Measurements from ENCODE around the gene CMIP. TPM values are rescaled to one million over a fixed set of nuclear protein-coding genes. Genes with fewer than 3 reads are reported as not detected.

Gene CMIP
- total RNA-seq, 5 donors from 2014 or later (not counting 1 experiment from before 2014, with no cell fraction given) = 39.8 to 55.9 (median 42.6) TPM

DNA sequence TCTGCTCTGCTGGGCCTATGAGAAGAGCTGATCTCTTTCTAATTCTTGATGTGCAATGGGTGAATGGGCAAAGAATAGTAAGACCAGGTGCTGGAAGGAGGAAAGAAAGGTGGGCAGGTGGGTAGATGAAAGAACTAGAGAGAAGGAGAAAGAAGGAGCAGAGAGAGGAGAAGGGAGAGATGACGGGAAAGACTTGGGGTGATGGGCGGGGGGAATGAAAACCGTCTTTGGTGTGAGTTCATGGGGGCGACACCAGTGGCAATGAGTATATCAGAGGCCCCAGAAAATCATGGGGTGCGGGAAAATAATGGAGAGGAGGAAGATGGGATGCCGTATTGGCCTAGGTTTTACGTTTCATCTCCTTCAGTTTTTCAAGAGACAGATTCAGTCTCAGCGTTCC lies 205.7 kb downstream of the CMIP start:
- peaks cover 8% of the 10 kb centered on the region for H3K36me3 Mint-ChIP-seq
- no peak for ATAC-seq (replicated peaks in 1 of 4)
- H3K4me3 Mint-ChIP-seq = no peak overlapping the region

DNA sequence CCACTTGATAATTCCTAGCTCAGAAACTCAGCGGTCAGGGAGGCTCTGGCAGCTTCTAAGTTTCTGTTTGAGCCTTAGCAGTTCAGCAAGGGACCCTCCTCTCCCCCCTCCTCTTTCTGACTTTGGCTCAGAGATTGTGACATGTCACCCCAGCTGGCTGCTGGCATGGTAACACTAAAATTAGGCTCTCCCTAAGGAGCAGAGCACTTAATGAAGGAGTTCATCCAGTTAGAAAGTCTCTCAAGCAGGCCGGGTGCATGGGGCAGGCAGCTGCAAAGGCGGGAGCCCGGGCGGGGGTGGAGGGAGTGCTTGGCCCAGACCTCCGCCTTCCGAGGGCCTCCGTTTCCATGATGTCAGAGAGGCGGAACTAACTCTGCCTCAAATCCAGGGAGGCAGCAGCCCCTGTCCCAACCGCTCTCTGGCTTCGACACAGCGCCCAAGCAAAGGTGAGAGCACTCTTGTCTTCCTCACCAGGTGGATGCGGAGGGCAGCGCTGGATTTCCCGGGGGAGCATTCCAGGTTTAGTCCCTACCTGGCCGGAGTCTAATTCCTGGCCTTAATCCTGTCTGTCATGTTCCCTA lies 206.5 kb downstream of the CMIP start:
- Histone ChIP-seq H3K9me3 (no peaks in the 10 kb centered on the region), H3K27ac (ENCODE audit: low read length) (no peak overlapping the region), H3K4me1 (ENCODE audit: control insufficient read depth in 1 of 2, extremely low read depth in 1 of 2, insufficient read depth in 2 of 2, low read length in 2 of 2) (no peaks in the 10 kb centered on the region), H3K27me3 (replicated peaks in 1 of 2; ENCODE audit: control insufficient read depth in 2 of 2, extremely low read depth in 1 of 2, insufficient read depth in 2 of 2, low read length in 1 of 2) (no peaks in the 10 kb centered on the region), H3K36me3 (ENCODE audit: control insufficient read depth in 2 of 2, extremely low read depth in 1 of 2, insufficient read depth in 1 of 2, low read length in 1 of 2) (peaks cover 4 to 30% of the 10 kb centered on the region in 2 donors), H3K4me3 (ENCODE audit: control insufficient read depth in 1 of 2, extremely low read depth in 1 of 2, low read length in 1 of 2) (no peak overlapping the region)
- ATAC-seq (replicated peaks in 1 of 4) (no peak), DNase-seq (no peak)
- POLR2A ChIA-PET = no interaction called here
- Mint-ChIP-seq H3K9me3 (no peaks in the 10 kb centered on the region), H3K4me3 (no peak overlapping the region), H3K27me3 (no peaks in the 10 kb centered on the region), H3K36me3 (peaks cover 8% of the 10 kb centered on the region), H3K4me1 (peaks cover 3 to 13% (median 8%) of the 10 kb centered on the region in 3 donors), H3K27ac (no peak overlapping the region)
- 92% methylated on average over 16 of the region's 16 CpGs for WGBS (ENCODE audit: insufficient coverage)
- CTCF ChIA-PET = interaction anchor here in 1 of 2 donors (0.6 kb wide), 1 partner anchor 1734 kb away, joined by 3 read pairs; no protein-coding TSS in a partner anchor

More for the DNA sequence above, 205.7 kb downstream of the CMIP start:
- Histone ChIP-seq H3K4me1 (ENCODE audit: control insufficient read depth in 1 of 2, extremely low read depth in 1 of 2, insufficient read depth in 2 of 2, low read length in 2 of 2) (peaks cover 0 to 2% of the 10 kb centered on the region in 2 experiments), H3K27ac (ENCODE audit: low read length) (no peak overlapping the region), H3K9me3 (no peaks in the 10 kb centered on the region), H3K27me3 (replicated peaks in 1 of 2; ENCODE audit: control insufficient read depth in 2 of 2, extremely low read depth in 1 of 2, insufficient read depth in 2 of 2, low read length in 1 of 2) (no peaks in the 10 kb centered on the region), H3K36me3 (ENCODE audit: control insufficient read depth in 2 of 2, extremely low read depth in 1 of 2, insufficient read depth in 1 of 2, low read length in 1 of 2) (peaks cover 7 to 29% of the 10 kb centered on the region in 2 donors), H3K4me3 (ENCODE audit: control insufficient read depth in 1 of 2, extremely low read depth in 1 of 2, low read length in 1 of 2) (no peak overlapping the region)
- no peak for DNase-seq
- 96% methylated on average over 8 of the region's 8 CpGs for WGBS (ENCODE audit: insufficient coverage)
- POLR2A ChIA-PET = no interaction called here
- peaks cover 3 to 14% (median 13%) of the 10 kb centered on the region in 3 donors for H3K4me1 Mint-ChIP-seq
- peaks cover 0 to 4% (median 0%) of the 10 kb centered on the region in 3 donors for H3K9me3 Mint-ChIP-seq
- CTCF ChIA-PET = interaction anchor here in 1 of 2 donors (0.6 kb wide), 1 partner anchor 1733 kb away, joined by 3 read pairs; no protein-coding TSS in a partner anchor
- H3K27me3 Mint-ChIP-seq = no peaks in the 10 kb centered on the region
- H3K27ac Mint-ChIP-seq = no peak overlapping the region

DNA sequence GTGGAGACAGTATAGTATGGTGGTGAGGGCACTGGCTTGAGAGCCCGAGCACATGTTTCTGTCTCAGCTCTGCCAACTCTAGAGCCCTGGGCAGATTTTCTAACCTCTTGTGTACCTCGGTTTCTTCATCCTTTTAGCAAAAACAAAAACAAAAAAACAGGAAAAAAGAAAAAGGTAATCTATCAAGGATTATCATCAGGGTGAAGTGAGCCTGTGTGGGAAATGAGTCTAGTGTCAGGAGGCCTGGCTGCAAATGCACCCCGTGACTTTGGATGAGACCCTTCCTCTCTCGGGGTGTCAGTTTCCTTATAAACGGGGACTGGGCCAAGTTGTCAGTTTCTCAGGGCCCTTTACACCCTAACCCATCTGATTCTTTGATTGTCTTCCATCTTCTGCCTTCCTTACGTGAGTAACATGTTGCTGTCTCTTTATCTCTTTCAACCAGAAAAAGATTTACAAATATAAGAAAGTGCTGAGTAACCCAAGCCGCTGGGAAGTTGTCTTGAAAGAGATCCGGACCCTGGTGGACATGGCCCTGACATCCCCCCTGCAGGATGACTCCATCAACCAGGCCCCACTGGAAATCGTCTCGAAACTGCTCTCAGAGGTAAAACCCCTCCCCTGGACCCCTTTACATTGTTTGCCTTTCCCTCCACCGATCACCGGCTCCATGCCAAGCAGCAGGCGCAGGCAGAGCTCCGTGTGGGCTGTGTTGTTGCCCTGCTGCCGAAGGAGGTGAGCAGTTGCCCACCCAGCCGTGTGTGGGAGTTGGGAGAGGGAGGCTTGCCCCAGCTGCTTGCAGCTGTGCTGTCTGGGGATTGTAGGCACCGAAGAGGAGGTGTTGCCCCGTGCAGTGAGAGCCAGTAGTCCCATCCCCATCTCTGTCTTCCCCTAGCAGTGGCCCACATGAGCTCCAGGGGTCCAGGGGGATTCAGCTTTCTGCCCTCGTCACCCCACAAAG lies 207.4 kb downstream of the CMIP start:
- Mint-ChIP-seq H3K4me3 (no peak overlapping the region), H3K27me3 (no peaks in the 10 kb centered on the region), H3K27ac (peak overlapping the region in 1 of 2 donors; percentile 11), H3K9me3 (no peaks in the 10 kb centered on the region), H3K4me1 (peaks cover 2 to 11% (median 7%) of the 10 kb centered on the region in 3 donors), H3K36me3 (peaks cover 8% of the 10 kb centered on the region)
- Histone ChIP-seq H3K36me3 (ENCODE audit: control insufficient read depth in 2 of 2, extremely low read depth in 1 of 2, insufficient read depth in 1 of 2, low read length in 1 of 2) (peaks cover 4 to 30% of the 10 kb centered on the region in 2 donors), H3K27me3 (replicated peaks in 1 of 2; ENCODE audit: control insufficient read depth in 2 of 2, extremely low read depth in 1 of 2, insufficient read depth in 2 of 2, low read length in 1 of 2) (no peaks in the 10 kb centered on the region), H3K4me3 (ENCODE audit: control insufficient read depth in 1 of 2, extremely low read depth in 1 of 2, low read length in 1 of 2) (no peak overlapping the region), H3K9me3 (no peaks in the 10 kb centered on the region), H3K27ac (ENCODE audit: low read length) (no peak overlapping the region), H3K4me1 (ENCODE audit: control insufficient read depth in 1 of 2, extremely low read depth in 1 of 2, insufficient read depth in 2 of 2, low read length in 2 of 2) (no peaks in the 10 kb centered on the region)
- DNase-seq (no peak), ATAC-seq (replicated peaks in 1 of 4) (no peak)
- POLR2A ChIA-PET = no interaction called here
- WGBS (ENCODE audit: insufficient coverage) = 76% methylated on average over 3 of the region's 19 CpGs
- CTCF ChIA-PET = interaction anchor here in 1 of 2 donors (0.5 kb wide), 1 partner anchor 78 kb away, joined by 9 read pairs; no protein-coding TSS in a partner anchor

DNA sequence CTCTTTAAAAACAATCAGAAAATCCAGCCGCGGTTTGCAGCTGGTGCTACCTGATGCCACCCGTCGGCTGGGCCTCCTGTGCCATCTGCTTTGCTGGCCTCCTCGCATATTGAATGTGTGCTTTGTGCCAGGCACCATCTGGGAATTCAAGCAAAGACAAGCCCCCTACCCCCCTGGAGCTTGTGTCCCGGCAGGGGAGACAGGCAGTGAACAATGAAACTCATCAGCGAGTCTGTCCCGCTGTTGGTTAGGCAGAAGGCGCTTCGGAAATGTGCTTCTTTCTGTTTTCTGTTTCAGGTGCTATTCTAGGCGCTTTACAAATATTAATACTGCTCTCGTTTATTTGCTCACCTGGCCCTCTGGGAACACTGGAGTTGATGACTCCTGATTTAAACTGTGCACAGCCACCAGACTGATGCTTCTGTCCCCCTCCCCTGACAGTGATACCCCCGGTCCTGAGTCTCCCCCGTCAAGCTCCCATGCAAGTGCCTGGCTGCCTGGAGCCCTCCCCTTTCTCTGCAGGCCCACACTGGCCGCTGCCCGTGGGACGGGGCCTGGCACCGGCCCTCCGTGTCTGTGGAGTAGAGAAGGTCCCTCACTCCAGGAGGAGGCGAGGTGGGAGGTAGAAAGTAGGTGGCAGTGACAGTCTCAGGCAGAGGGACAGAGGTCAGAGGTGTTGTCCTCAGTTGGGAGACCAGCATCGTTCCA lies 208.3 kb downstream of the CMIP start:
- Mint-ChIP-seq H3K4me3 (no peak overlapping the region), H3K27me3 (no peaks in the 10 kb centered on the region), H3K9me3 (no peaks in the 10 kb centered on the region), H3K4me1 (peaks cover 2 to 10% (median 7%) of the 10 kb centered on the region in 3 donors), H3K27ac (no peak overlapping the region), H3K36me3 (peaks cover 14% of the 10 kb centered on the region)
- ChIA-PET POLR2A (no interaction called here), CTCF (interaction anchor here in 1 of 2 donors (0.7 kb wide), 1 partner anchor 250 kb away, joined by 3 read pairs; no protein-coding TSS in a partner anchor)
- Histone ChIP-seq H3K9me3 (no peaks in the 10 kb centered on the region), H3K4me1 (ENCODE audit: control insufficient read depth in 1 of 2, extremely low read depth in 1 of 2, insufficient read depth in 2 of 2, low read length in 2 of 2) (no peaks in the 10 kb centered on the region), H3K4me3 (ENCODE audit: control insufficient read depth in 1 of 2, extremely low read depth in 1 of 2, low read length in 1 of 2) (no peak overlapping the region), H3K27me3 (replicated peaks in 1 of 2; ENCODE audit: control insufficient read depth in 2 of 2, extremely low read depth in 1 of 2, insufficient read depth in 2 of 2, low read length in 1 of 2) (no peaks in the 10 kb centered on the region), H3K36me3 (ENCODE audit: control insufficient read depth in 2 of 2, extremely low read depth in 1 of 2, insufficient read depth in 1 of 2, low read length in 1 of 2) (peaks cover 4 to 36% of the 10 kb centered on the region in 2 donors), H3K27ac (ENCODE audit: low read length) (no peak overlapping the region)
- ATAC-seq (replicated peaks in 1 of 4) (no peak), DNase-seq (no peak)
- WGBS (ENCODE audit: insufficient coverage) = 93% methylated on average over 14 of the region's 21 CpGs

DNA sequence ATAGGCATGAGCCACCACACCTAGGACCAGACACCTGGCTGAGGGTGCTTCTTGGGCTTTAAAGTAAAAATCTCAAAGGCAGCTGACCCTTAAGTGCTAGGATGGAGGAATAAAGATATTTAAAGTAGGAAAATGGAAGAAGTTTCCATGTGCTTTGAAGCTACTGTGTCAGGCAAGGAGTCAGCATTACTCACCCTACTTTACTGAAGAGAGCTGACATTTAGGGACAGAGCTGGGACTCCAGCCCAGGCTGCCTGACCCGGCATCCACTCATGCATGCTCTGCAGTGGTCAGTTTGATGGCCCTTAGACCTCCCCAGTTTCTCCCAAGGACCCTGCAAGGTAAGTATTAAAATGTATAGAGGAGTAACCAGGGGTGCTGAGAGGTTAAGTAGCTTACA lies 209.7 kb downstream of the CMIP start:
- H3K27me3 ChIP-seq (replicated peaks in 1 of 2; ENCODE audit: control insufficient read depth in 2 of 2, extremely low read depth in 1 of 2, insufficient read depth in 2 of 2, low read length in 1 of 2) = no peaks in the 10 kb centered on the region
- no peak overlapping the region for H3K4me3 ChIP-seq (ENCODE audit: control insufficient read depth in 1 of 2, extremely low read depth in 1 of 2, low read length in 1 of 2)
- H3K4me1 Mint-ChIP-seq = peaks cover 2 to 7% (median 5%) of the 10 kb centered on the region in 3 donors
- no peaks in the 10 kb centered on the region for H3K9me3 Mint-ChIP-seq
- ATAC-seq (replicated peaks in 1 of 4) = no peak
- peaks cover 4 to 48% of the 10 kb centered on the region in 2 donors for H3K36me3 ChIP-seq (ENCODE audit: control insufficient read depth in 2 of 2, extremely low read depth in 1 of 2, insufficient read depth in 1 of 2, low read length in 1 of 2)
- ChIA-PET POLR2A (no interaction called here), CTCF (no interaction called here)
- H3K4me1 ChIP-seq (ENCODE audit: control insufficient read depth in 1 of 2, extremely low read depth in 1 of 2, insufficient read depth in 2 of 2, low read length in 2 of 2) = no peaks in the 10 kb centered on the region
- H3K27me3 Mint-ChIP-seq = no peaks in the 10 kb centered on the region
- DNase-seq = no peak
- H3K27ac Mint-ChIP-seq = no peak overlapping the region
- H3K36me3 Mint-ChIP-seq = peaks cover 25% of the 10 kb centered on the region
- no peak overlapping the region for H3K27ac ChIP-seq (ENCODE audit: low read length)
- H3K9me3 ChIP-seq = no peaks in the 10 kb centered on the region
- WGBS (ENCODE audit: insufficient coverage) = no CpG with 5 or more reads among the region's 1 CpG
- H3K4me3 Mint-ChIP-seq = no peak overlapping the region

Measured in T-cell (primary cell).